HL-60 (cell line): Measurements from ENCODE around the gene VEGFB.

Experiments used
- DNase-seq, 2 experiments: peaks; one replicate each; pipeline ENCODE4 v3.0.0-alpha.2; 2010 to 2020; ENCODE audit warnings: low read depth in 1 of 2, low spot score in 1 of 2
- H3K27ac ChIP-seq: fragments of 250-450 bp; sonication (Bioruptor Pico); replicated peaks from 2 replicates; pipeline ENCODE4 v1.5.1; 2020; ENCODE audit warnings: mild to moderate bottlenecking, moderate library complexity
- H3K27me3 ChIP-seq: fragments of 250-450 bp; sonication (Bioruptor Pico); 2 replicates; pipeline ENCODE4 v1.5.1; 2021; ENCODE audit warnings: mild to moderate bottlenecking, moderate library complexity; ENCODE audit not compliant: insufficient read depth, poor library complexity, severe bottlenecking
- H3K4me3 ChIP-seq: replicated peaks from 2 replicates; pipeline ENCODE4 v1.5.1; 2011; ENCODE audit warnings: mild to moderate bottlenecking, control low read depth, low read length; ENCODE audit not compliant: insufficient read depth
- GABPA ChIP-seq: IDR thresholded peaks from 2 replicates; pipeline ENCODE4 v1.6.1; 2012; ENCODE audit warnings: low read depth
- POLR2AphosphoS5 ChIP-seq: IDR thresholded peaks from 2 replicates; pipeline ENCODE4 v1.6.1; 2012; ENCODE audit warnings: low read depth
- SPI1 ChIP-seq: IDR thresholded peaks from 2 replicates; pipeline ENCODE4 v1.6.1; 2012; ENCODE audit warnings: low read depth, mild to moderate bottlenecking, borderline replicate concordance
- TF ChIP-seq, protein P1 (sequence below): IDR thresholded peaks from one replicate; pipeline ENCODE4 v1.5.1; 2011; ENCODE audit warnings: low read length, control low read depth, inconsistent platforms; ENCODE audit not compliant: insufficient read depth
- TF ChIP-seq, protein P2 (sequence below): IDR thresholded peaks from 2 replicates; pipeline ENCODE4 v1.6.1; 2012; ENCODE audit warnings: low read depth; ENCODE audit not compliant: insufficient replicate concordance

Gene VEGFB

DNA sequence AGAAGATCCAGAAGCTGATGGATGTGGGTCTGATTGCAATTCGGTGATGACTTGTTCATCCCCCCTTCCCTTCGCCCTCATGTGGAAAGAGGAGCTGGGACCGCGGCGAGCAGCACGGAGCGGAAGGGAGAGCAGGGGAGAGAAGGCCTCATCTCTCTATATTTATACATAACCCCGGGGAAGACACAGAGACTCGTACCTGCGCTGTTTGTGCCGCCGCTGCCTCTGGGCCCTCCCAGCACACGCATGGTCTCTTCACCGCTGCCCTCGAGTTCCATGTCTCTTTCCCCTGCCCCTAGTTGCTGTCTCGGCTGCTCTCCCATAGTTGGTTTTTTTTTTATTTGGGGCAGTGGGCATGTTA lies 30.3 kb upstream of the VEGFB start:
- Histone ChIP-seq H3K4me3 (no peak overlapping the region), H3K27ac (no peak overlapping the region), H3K27me3 (no peaks in the 10 kb centered on the region)
- DNase-seq = no peak
- TF ChIP-seq, protein P1, sequence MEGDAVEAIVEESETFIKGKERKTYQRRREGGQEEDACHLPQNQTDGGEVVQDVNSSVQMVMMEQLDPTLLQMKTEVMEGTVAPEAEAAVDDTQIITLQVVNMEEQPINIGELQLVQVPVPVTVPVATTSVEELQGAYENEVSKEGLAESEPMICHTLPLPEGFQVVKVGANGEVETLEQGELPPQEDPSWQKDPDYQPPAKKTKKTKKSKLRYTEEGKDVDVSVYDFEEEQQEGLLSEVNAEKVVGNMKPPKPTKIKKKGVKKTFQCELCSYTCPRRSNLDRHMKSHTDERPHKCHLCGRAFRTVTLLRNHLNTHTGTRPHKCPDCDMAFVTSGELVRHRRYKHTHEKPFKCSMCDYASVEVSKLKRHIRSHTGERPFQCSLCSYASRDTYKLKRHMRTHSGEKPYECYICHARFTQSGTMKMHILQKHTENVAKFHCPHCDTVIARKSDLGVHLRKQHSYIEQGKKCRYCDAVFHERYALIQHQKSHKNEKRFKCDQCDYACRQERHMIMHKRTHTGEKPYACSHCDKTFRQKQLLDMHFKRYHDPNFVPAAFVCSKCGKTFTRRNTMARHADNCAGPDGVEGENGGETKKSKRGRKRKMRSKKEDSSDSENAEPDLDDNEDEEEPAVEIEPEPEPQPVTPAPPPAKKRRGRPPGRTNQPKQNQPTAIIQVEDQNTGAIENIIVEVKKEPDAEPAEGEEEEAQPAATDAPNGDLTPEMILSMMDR = no peak
- no peak for TF ChIP-seq SPI1
- TF ChIP-seq POLR2AphosphoS5 = no peak
- no peak for TF ChIP-seq GABPA
- TF ChIP-seq, protein P2, sequence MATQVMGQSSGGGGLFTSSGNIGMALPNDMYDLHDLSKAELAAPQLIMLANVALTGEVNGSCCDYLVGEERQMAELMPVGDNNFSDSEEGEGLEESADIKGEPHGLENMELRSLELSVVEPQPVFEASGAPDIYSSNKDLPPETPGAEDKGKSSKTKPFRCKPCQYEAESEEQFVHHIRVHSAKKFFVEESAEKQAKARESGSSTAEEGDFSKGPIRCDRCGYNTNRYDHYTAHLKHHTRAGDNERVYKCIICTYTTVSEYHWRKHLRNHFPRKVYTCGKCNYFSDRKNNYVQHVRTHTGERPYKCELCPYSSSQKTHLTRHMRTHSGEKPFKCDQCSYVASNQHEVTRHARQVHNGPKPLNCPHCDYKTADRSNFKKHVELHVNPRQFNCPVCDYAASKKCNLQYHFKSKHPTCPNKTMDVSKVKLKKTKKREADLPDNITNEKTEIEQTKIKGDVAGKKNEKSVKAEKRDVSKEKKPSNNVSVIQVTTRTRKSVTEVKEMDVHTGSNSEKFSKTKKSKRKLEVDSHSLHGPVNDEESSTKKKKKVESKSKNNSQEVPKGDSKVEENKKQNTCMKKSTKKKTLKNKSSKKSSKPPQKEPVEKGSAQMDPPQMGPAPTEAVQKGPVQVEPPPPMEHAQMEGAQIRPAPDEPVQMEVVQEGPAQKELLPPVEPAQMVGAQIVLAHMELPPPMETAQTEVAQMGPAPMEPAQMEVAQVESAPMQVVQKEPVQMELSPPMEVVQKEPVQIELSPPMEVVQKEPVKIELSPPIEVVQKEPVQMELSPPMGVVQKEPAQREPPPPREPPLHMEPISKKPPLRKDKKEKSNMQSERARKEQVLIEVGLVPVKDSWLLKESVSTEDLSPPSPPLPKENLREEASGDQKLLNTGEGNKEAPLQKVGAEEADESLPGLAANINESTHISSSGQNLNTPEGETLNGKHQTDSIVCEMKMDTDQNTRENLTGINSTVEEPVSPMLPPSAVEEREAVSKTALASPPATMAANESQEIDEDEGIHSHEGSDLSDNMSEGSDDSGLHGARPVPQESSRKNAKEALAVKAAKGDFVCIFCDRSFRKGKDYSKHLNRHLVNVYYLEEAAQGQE = no peak

DNA sequence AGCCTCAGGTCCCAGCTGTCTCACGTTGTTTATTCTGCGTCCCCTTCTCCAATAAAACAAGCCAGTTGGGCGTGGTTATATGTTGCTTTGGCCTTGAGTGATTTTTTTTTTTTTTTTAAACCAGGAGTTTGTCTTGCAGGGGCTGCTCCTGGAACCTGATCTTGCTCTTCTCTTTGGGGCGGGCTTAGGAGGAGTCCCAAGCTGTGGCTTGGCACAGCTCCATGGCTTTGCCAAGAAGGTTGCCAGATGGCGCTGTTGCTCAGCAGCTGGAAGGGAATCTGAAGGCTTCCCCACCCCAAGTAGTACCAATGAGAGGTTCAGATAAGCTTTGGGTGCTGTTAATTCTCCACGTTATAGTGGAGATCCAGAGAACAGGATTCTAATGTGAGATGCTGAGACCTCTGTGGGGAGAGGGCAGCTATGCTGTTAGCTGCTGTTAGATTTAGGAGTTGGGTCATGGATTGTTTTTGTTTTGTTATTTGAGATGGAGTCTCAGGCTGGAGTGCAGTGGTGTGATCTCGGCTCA lies 29.9 kb upstream of the VEGFB start:
- TF ChIP-seq GABPA (no peak), SPI1 (peak; percentile 4; the same call in 1 of the 2 replicates), POLR2AphosphoS5 (peak; percentile 93)
- TF ChIP-seq, protein P1 = peak; percentile 86
- TF ChIP-seq, protein P2 = no peak
- peak; percentile 84 to 94 for DNase-seq
- Histone ChIP-seq H3K27ac (peak overlapping the region; percentile 89), H3K27me3 (no peaks in the 10 kb centered on the region), H3K4me3 (no peak overlapping the region)

DNA sequence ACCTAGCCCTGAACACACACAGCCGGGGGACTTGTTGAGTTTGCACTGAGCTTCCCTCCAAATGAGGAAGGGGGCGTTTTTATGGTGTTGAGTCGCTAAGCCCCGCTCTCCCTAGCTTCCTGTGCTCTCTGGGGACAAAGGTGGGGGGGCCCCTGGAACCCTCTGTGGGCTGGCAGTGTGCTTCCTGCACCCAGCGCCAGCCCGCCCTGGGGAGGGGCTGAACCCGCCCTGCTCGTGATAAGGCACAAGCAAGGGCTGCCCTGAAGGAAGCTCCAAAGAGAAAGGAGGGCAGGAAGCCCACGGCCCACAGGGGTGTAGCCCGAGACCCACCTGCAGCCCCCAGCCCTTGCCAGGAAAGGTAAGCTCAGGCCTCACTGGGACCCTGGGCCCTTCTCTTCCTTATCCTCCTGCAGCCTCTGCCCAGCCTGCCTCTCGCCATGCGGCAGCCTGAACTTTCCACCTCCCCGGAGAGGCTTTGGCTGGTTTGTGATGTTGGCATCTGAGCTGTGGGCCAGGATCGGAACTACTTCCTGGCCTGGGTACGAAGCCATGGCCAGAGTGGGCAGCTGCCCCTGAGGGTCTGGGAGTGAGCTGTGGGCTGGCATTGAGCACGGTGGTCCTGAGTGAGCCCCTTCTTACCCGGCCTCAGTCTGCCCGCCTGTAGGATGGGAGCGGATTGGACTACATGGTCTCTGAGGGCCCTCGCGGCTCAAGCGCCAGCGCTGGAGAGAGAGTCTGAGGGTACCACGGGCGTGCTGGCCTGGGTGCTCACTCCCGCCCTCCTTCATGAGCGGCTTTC lies 27.7 kb upstream of the VEGFB start, which contains the start of gene FERMT3:
FERMT3 (plus strand) TSS at position 265 of the 799 bp plus-strand sequence. CDS start 644 bp downstream, outside the sequence.
- Histone ChIP-seq H3K27me3 (no peaks in the 10 kb centered on the region), H3K27ac (peak within 1 kb of the TSS; percentile 89), H3K4me3 (peak within 1 kb of the TSS; percentile 87)
- DNase-seq = peak; percentile 90 to 95
- TF ChIP-seq POLR2AphosphoS5 (peak; percentile 61; the same call in 1 of the 2 replicates), GABPA (peak; percentile 61), SPI1 (peak; percentile 81; the same call in 1 of the 2 replicates)
- TF ChIP-seq, protein P2 = peak; percentile 25
- TF ChIP-seq, protein P1 = no peak
